Neural cell (in vitro differentiated cells): Measurements from ENCODE around the gene HIKESHI. TPM values are rescaled to one million over a fixed set of nuclear protein-coding genes. Genes with fewer than 3 reads are reported as not detected.

Experiments used
- H2AFZ ChIP-seq: fragments of 200-600, 300-800 bp; sonication (generic), shearing (Covaris generic); 2 replicates; pipeline ENCODE4 v1.6.0; 2014; ENCODE audit warnings: low read depth, mild to moderate bottlenecking, antibody characterized with exemption, low read length, moderate library complexity
- H3F3A ChIP-seq: fragments of 200-600 bp; shearing (Covaris generic); 2 replicates; pipeline ENCODE4 v1.6.1; 2016; ENCODE audit warnings: mild to moderate bottlenecking, moderate library complexity, mixed read lengths, antibody characterized with exemption, low read length; ENCODE audit not compliant: insufficient read depth, poor library complexity, severe bottlenecking
- H3K27ac ChIP-seq: fragments of 200-600, 300-800 bp; sonication (generic), shearing (Covaris generic); 2 replicates; pipeline ENCODE4 v1.5.1; 2014; ENCODE audit warnings: mild to moderate bottlenecking, low read length, moderate library complexity
- H3K27me3 ChIP-seq: fragments of 300-800, 200-600 bp; sonication (generic), shearing (Covaris generic); 2 replicates; pipeline ENCODE4 v1.6.0; 2014; ENCODE audit warnings: mild to moderate bottlenecking, low read depth, low read length, moderate library complexity; ENCODE audit not compliant: insufficient read depth
- H3K36me3 ChIP-seq: fragments of 300-800, 200-600 bp; sonication (generic), shearing (Covaris generic); 2 replicates; pipeline ENCODE4 v1.5.1; 2014; ENCODE audit warnings: mild to moderate bottlenecking, antibody characterized with exemption, low read length, moderate library complexity; ENCODE audit not compliant: insufficient read depth
- H3K4me2 ChIP-seq: fragments of 300-800, 200-600 bp; sonication (generic), shearing (Covaris generic); 2 replicates; pipeline ENCODE4 v1.6.0; 2014; ENCODE audit warnings: mild to moderate bottlenecking, low read length
- H3K4me3 ChIP-seq: fragments of 300-800, 200-600 bp; sonication (generic), shearing (Covaris generic); 2 replicates; pipeline ENCODE4 v1.5.1; 2014; ENCODE audit warnings: mild to moderate bottlenecking, low read length, moderate library complexity
- H3K79me2 ChIP-seq: fragments of 200-600 bp; shearing (Covaris generic); replicated peaks from 2 replicates; pipeline ENCODE4 v1.6.0; 2014; ENCODE audit warnings: mild to moderate bottlenecking, low read length, moderate library complexity; ENCODE audit not compliant: insufficient read depth
- H3K9ac ChIP-seq: fragments of 300-800, 200-600 bp; sonication (generic), shearing (Covaris generic); 2 replicates; pipeline ENCODE4 v1.6.1; 2016; ENCODE audit warnings: mild to moderate bottlenecking, low read length, mixed read lengths
- H3K9me2 ChIP-seq: fragments of 200-600 bp; shearing (Covaris generic); 2 replicates; pipeline ENCODE4 v1.6.1; 2016; ENCODE audit warnings: mild to moderate bottlenecking, low read length, mixed read lengths; ENCODE audit not compliant: insufficient read depth
- H3K9me3 ChIP-seq: fragments of 200-600, 300-800 bp; sonication (generic), shearing (Covaris generic); 2 replicates; pipeline ENCODE4 v1.6.1; 2016; ENCODE audit warnings: mild to moderate bottlenecking, mixed run types, low read length, moderate library complexity, mixed read lengths
- H4K20me1 ChIP-seq: fragments of 200-600 bp; shearing (Covaris generic); 2 replicates; pipeline ENCODE4 v1.6.1; 2016; ENCODE audit warnings: mild to moderate bottlenecking, mixed run types; ENCODE audit not compliant: insufficient read depth
- CTCF ChIP-seq: fragments of 450-650 bp; IDR thresholded peaks from 2 replicates; pipeline ENCODE4 v1.5.1; 2014; ENCODE audit warnings: antibody characterized with exemption, mild to moderate bottlenecking, moderate library complexity; ENCODE audit not compliant: poor library complexity, severe bottlenecking
- EZH2 ChIP-seq: fragments of 200-600, 300-800 bp; shearing (Covaris generic), sonication (generic); IDR thresholded peaks from 2 replicates; pipeline ENCODE4 v1.6.1; 2014; ENCODE audit warnings: antibody characterized with exemption, low read length, borderline replicate concordance, mild to moderate bottlenecking; ENCODE audit not compliant: insufficient read depth, poor library complexity, severe bottlenecking
- MXI1 ChIP-seq: fragments of 450-650 bp; conservative IDR thresholded peaks from 2 replicates; pipeline ENCODE4 v1.6.1; 2014; ENCODE audit warnings: antibody characterized with exemption, mild to moderate bottlenecking; ENCODE audit not compliant: poor library complexity, severe bottlenecking
- POLR2AphosphoS5 ChIP-seq: IDR thresholded peaks from 2 replicates; pipeline ENCODE4 v1.6.1; 2012
- RAD21 ChIP-seq: fragments of 450-650 bp; conservative IDR thresholded peaks from 2 replicates; pipeline ENCODE4 v1.6.1; 2014; ENCODE audit warnings: antibody characterized with exemption, mild to moderate bottlenecking, moderate library complexity
- REST ChIP-seq: IDR thresholded peaks from 2 replicates; pipeline ENCODE4 v1.6.1; 2012; ENCODE audit warnings: borderline replicate concordance
- SMC3 ChIP-seq: fragments of 450-650 bp; conservative IDR thresholded peaks from 2 replicates; pipeline ENCODE4 v1.6.1; 2014; ENCODE audit warnings: antibody characterized with exemption, mild to moderate bottlenecking, moderate library complexity; ENCODE audit not compliant: poor library complexity
- TAF1 ChIP-seq: IDR thresholded peaks from 2 replicates; pipeline ENCODE4 v1.6.1; 2012; ENCODE audit warnings: low read depth
- polyA plus RNA-seq: library from polyadenylated mRNA; depleted of rRNA; stranded (reverse); fragments of >200 nt; gene quantifications from 2 replicates; pipeline ENCODE4 v1.2.3, GENCODE V29; 2014

Gene HIKESHI
- polyA plus RNA-seq, 1 donor from 2014 or later, result 180 TPM

- Histone ChIP-seq H3K79me2 (no peaks in the 10 kb centered on the region), H3F3A (no peaks in the 10 kb centered on the region), H3K9ac (no peak overlapping the region), H3K4me2 (no peak overlapping the region), H3K27ac (no peak overlapping the region), H3K27me3 (no peaks in the 10 kb centered on the region), H3K9me2 (no peaks in the 10 kb centered on the region), H3K9me3 (no peaks in the 10 kb centered on the region), H2AFZ (no peak overlapping the region), H4K20me1 (no peaks in the 10 kb centered on the region), H3K4me3 (no peak overlapping the region), H3K36me3 (no peaks in the 10 kb centered on the region)
- TF ChIP-seq POLR2AphosphoS5 (no peak), EZH2 (no peak), RAD21 (no peak), CTCF (no peak)
Observed at GRCh38 chr11:86386283-86386682, 84.2 kb downstream of the HIKESHI start.

- Histone ChIP-seq H3K9ac (no peak overlapping the region), H3K4me3 (no peak overlapping the region), H3K9me3 (no peaks in the 10 kb centered on the region), H3K79me2 (no peaks in the 10 kb centered on the region), H2AFZ (no peak overlapping the region), H4K20me1 (no peaks in the 10 kb centered on the region), H3K9me2 (no peaks in the 10 kb centered on the region), H3K36me3 (no peaks in the 10 kb centered on the region), H3K4me2 (no peak overlapping the region), H3K27ac (no peak overlapping the region), H3K27me3 (no peaks in the 10 kb centered on the region), H3F3A (no peaks in the 10 kb centered on the region)
- TF ChIP-seq MXI1 (no peak), TAF1 (no peak), RAD21 (no peak), REST (no peak)
Observed at GRCh38 chr11:86386746-86387145, 84.7 kb downstream of the HIKESHI start.

- no peak overlapping the region for H3K9ac ChIP-seq
- no peaks in the 10 kb centered on the region for H3F3A ChIP-seq
- H4K20me1 ChIP-seq, result no peaks in the 10 kb centered on the region
- no peak overlapping the region for H2AFZ ChIP-seq
- TF ChIP-seq CTCF (no peak), SMC3 (no peak)
- no peaks in the 10 kb centered on the region for H3K27me3 ChIP-seq
- no peak overlapping the region for H3K27ac ChIP-seq
- no peaks in the 10 kb centered on the region for H3K9me3 ChIP-seq
- H3K4me2 ChIP-seq, result no peak overlapping the region
- no peak overlapping the region for H3K4me3 ChIP-seq
- H3K36me3 ChIP-seq, result no peaks in the 10 kb centered on the region
- no peaks in the 10 kb centered on the region for H3K9me2 ChIP-seq
- H3K79me2 ChIP-seq, result no peaks in the 10 kb centered on the region
Observed at GRCh38 chr11:86388198-86388597, 86.2 kb downstream of the HIKESHI start.
